ES-I3 (cell line): Measurements from ENCODE around the gene TRAK1.
A peak's percentile ranks its signal among the peaks of the same experiment; 100 is the strongest.

Source experiments
- H3K36me3 ChIP-seq: 2 replicates; pipeline ENCODE4 v1.6.1; 2013; ENCODE audit warnings: mild to moderate bottlenecking, low read length, control low read depth, moderate library complexity; ENCODE audit not compliant: insufficient read depth
- H3K4me1 ChIP-seq: 2 replicates; pipeline ENCODE4 v1.6.1; 2013; ENCODE audit warnings: mild to moderate bottlenecking, control low read depth, low read length; ENCODE audit not compliant: insufficient read depth
- H3K9ac ChIP-seq: 2 replicates; pipeline ENCODE4 v1.6.1; 2013; ENCODE audit warnings: low read depth, mild to moderate bottlenecking, low read length, moderate library complexity
- H3K9me3 ChIP-seq: 2 replicates; pipeline ENCODE4 v1.6.1; 2013; ENCODE audit warnings: mild to moderate bottlenecking, low read length, moderate library complexity; ENCODE audit not compliant: control insufficient read depth, insufficient read depth

Gene TRAK1

DNA sequence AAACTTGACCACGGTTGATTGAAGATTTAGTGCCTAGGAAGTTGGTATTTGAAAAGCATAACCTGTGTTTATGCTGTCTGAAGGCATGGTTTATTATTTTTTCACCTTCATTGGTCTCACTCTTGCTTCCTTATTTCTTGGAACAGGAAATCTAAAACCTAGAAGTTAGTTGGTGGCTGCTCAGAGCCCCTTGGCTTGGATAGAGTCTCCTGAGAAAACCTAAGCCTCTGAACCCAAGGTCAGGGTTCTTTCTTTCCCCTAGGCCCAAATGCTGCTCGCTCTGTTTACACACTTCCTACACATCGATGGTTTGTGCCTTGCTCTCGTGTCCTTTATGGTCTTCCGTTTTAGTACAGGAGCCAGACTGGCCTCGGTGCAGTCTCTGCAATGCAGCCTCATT is 82.2 kb downstream of the TRAK1 start:
- H3K9me3 ChIP-seq, result no peaks in the 10 kb centered on the region
- H3K4me1 ChIP-seq, result no peaks in the 10 kb centered on the region
- H3K9ac ChIP-seq, result no peak overlapping the region
- H3K36me3 ChIP-seq, result no peaks in the 10 kb centered on the region

DNA sequence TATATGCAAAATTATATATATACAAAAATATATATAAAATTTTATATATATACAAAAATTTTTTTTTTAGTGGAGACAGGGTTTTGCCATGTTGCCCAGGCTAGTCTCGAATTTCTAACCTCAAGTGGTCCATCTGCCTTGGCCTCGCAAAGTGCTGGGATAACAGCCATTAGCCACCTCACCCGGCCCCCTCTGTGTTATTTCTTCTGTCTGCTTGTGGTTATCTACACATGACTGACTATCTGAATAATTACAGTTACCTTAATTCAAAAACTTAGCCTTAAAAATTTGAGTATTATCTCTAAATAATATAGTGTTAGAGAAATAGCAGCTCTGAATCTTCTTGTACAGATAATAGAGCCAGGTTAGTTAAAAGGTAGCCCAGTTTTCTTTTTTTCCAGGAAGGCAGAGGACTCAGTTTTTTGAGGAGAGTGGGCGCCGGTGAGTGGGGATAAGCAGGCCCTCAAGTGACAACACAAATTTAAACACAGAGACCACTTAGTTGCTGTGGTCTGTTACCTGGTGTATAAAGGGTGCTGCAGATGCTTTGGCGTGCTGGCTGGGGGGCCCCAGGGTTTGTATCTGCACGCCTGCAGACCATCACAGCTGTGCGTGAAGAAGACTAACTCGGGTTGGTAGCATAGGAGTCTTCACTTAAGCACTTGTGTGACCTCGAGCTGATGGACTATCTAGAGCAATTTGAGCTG is 83.7 kb downstream of the TRAK1 start:
- Histone ChIP-seq H3K9me3 (no peaks in the 10 kb centered on the region), H3K9ac (no peak overlapping the region), H3K4me1 (peaks cover 7% of the 10 kb centered on the region), H3K36me3 (no peaks in the 10 kb centered on the region)

DNA sequence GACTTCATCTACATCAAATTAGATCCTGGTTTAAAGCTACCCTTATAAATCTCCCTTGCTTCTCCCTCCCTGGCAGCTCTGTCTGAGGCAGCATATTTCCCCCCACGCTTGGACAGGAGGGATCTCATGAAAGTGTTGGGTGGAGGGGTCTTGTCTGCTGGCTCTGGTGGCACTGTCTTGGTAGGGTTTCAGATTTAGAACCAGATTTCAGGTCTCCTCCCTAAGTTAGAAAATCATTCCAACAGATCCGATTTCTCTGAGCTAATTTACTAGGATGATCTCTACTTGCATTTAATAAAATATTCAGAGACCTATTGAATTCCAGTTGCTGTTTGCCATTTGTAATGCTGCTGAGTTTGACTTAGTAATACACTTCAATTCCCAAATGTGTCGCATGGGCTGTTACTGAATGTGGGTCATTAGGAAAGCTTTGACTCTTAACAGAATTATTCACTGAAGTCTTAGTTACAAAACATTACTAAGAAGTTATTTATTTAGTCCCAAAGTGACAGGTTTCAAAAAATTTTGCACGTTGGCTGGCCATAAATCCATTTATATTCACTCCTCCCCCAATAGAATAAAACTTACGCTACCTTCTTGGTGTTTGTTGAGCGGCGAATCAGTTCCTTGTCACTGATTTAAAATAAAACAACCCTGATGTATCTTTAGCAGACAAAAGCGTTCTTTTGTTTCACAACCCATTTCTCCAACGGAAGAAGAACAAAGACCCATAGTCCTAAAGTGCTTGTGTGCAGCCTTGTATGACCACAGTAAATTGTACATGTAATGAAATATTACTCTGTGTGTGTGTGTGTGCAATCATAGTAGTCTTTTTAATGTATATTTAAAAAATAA is 84.5 kb downstream of the TRAK1 start:
- no peaks in the 10 kb centered on the region for H3K36me3 ChIP-seq
- no peaks in the 10 kb centered on the region for H3K9me3 ChIP-seq
- peaks cover 8% of the 10 kb centered on the region for H3K4me1 ChIP-seq
- H3K9ac ChIP-seq, result no peak overlapping the region

DNA sequence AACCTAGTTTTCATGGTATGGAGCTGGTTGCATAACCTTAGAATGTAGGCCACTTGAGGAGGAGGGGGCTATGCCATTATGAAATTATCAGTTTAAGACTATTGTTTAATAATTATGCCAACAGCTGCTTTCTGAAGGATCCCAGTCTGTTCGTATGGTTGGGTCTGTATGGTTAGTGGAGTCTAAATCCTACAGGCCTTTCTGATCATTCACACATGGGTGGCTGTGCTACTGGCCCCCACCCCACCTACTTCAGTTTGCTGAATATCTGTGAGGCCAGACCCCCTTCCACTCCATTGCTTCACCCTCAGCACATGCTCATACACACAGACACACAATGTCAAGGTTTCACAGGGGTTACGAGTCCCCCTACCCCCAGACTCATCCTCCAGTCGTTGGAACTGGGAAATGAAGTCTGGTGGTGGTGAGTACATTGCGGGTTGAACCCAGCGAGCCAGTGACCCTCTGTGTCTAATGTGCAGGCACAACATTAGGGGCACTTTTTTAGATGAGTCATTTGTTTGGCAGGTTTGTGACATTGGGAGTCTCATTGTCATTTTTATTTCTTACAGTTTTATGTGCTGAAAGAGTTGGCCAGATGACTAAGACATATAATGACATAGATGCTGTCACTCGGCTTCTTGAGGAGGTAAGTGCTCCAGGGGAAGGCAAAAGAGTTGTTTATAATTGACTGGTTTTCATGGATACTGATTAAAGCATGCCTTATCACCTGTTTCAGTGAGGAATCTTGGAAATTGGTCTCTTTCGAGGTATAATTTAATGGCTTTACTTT is 85.3 kb downstream of the TRAK1 start:
- Histone ChIP-seq H3K9ac (no peak overlapping the region), H3K4me1 (peaks cover 11% of the 10 kb centered on the region)

DNA sequence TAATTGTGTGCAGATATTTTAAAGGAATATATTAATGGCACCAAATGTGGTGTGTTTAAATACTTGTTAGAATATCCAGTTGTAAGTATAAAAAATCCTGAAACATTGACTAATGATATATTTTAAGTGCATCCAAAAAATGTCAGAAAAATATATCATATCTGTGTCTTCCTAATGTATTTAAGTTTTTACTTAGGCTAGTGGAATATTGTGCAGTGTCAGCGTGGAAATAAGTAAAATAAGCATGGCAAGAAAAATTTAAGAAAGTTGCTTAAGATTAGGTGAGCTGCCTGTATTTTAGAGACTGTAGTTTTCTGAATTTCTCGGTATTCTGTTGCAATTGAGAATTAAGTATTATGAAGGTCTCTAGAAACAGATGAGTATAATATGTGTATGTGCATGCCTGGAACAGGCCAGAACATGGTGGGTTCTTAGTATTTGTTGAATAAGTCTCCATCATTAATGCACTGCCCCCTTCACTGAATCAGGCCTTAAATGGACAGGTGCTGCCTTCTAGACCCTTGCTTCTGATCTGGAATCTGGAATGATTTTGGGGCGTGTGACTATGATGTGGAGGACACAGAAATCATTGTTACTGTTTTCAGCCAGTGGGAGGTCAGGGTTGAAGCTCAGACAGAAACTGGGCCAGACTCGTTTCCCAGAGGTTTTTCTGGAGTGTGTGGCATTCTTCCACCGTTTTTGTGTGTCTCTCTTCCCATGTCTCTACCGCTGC is 86.1 kb downstream of the TRAK1 start:
- no peaks in the 10 kb centered on the region for H3K9me3 ChIP-seq
- no peaks in the 10 kb centered on the region for H3K36me3 ChIP-seq
- no peak overlapping the region for H3K9ac ChIP-seq
- peaks cover 11% of the 10 kb centered on the region for H3K4me1 ChIP-seq

More for the DNA sequence above, 85.3 kb downstream of the TRAK1 start:
- H3K9me3 ChIP-seq, result no peaks in the 10 kb centered on the region
- no peaks in the 10 kb centered on the region for H3K36me3 ChIP-seq

DNA sequence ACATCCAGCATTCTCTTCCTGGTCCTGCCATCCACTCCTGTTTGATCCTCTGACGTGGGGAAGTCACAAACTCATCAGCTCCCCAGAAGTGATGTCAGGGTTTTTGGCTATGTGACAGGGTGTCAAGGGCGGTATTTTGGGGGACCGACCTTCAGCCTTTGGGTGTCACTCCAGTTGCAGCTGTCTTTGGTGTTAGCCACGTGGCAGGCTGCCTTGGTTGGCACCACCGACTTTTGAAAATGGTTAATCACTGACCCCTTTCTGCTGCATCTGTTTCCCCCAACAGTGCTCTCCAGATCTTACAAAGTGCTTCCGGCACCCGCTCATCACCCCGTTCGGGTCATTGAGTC is 86.6 kb downstream of the TRAK1 start:
- Histone ChIP-seq H3K9ac (no peak overlapping the region), H3K4me1 (peaks cover 11% of the 10 kb centered on the region), H3K9me3 (no peaks in the 10 kb centered on the region), H3K36me3 (no peaks in the 10 kb centered on the region)

DNA sequence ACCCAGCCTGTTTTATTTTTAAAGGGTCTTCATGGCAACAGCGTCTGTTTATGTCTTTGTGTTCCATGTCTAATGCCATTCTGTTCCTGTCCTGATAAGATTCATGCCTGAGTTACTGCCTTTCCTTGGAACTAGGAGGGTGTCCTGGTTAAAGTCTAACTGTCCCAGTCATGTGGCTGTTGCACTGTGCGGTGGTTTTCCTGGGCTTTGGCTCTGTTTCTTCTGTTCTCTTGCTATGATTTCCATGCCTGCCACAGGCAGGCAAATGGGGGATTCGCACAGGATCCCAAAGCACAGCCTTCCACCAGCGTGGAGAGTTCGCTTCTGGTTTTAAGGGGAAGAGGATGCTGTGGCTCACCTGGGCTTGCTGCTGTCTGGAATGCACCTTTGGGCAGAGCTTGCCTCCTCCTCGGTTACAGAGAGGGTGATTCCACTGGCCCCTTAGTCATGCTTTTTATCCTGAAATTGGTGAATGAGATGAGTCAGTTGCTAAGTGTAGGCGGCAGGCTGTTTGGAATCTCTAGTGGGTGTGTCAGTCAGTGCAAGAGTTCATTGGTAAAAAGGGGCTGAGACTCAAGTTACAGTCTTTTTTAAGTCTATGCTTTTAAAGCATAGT is 88.1 kb downstream of the TRAK1 start:
- Histone ChIP-seq H3K4me1 (peaks cover 19% of the 10 kb centered on the region), H3K9ac (0 out of 2 replicates have a peak overlapping the region, but pooled peaks have one; percentile 11), H3K36me3 (no peaks in the 10 kb centered on the region), H3K9me3 (no peaks in the 10 kb centered on the region)

DNA sequence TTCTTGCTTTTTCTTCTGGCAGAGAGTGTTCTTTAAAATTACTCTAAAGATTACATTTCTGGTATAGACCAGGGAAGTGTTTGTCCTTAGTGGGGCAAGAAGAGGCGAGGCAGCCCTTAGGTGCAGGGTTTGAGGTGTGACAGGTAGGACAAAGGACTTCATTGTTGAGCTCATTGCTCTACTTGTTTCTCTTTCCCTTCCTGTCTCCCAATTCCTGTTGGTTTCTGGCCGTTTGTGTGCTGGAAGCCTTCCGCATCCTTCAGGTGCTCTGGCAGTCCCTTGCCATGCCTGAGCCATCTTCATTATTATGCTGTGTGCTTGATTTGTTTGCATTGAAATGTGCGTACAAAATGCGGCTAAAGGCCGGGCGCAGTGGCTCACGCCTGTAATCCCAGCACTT is 89.7 kb downstream of the TRAK1 start:
- Histone ChIP-seq H3K4me1 (peaks cover 22% of the 10 kb centered on the region), H3K9me3 (no peaks in the 10 kb centered on the region), H3K36me3 (peaks cover 3% of the 10 kb centered on the region; the same call in 1 of the 2 replicates), H3K9ac (no peak overlapping the region)

DNA sequence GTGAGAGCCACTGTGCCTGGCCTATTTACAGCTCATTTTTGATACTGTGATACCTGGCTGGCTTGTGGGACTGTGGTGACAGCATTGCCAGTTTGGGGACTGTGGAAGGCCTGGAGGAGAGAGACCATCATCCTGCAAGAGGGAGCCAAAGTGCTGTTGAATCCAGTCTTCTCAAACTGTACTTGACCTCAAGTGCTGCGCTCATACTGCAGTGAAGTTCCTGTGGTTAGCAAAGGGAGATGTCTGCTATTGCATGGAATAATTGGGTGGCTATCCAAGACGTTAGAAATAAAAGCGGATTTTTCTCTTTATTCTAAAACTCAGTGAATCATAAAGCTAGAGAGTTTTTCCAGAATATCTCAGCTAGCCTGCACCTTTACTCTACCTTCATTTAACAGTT is 91.4 kb downstream of the TRAK1 start:
- Histone ChIP-seq H3K9ac (no peak overlapping the region), H3K36me3 (peaks cover 6% of the 10 kb centered on the region; the same call in 1 of the 2 replicates), H3K4me1 (peaks cover 22% of the 10 kb centered on the region), H3K9me3 (no peaks in the 10 kb centered on the region)

DNA sequence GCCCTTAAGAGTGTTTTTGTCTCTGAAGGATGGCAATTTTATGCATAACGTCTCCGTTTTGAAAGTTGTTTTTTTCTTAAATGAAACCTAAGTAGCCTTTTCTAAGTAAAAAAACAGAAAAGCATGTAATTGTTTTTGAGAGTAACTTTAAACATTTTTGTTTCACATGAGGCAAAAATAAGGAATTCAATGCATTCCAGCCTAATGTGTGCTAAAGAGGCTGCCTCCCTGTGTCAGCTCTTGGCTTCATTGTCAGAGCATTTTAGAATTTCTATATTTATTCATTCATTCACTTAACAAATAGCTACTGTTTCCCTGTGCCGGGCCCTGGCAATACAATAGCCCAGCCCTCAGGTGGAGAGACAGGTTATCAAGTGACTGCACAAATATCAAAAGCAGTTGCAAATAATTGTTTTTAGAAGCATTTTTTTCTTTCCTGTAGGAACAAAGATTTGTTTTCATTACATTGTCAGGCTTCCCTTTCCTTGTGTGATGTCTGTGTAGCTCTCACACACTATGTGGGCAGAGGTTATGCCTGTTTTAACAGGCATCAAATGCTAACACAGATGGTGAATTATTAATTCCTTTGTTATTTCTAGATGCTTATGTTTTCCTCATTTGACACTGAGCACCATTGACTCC is 93.0 kb downstream of the TRAK1 start:
- Histone ChIP-seq H3K9me3 (no peaks in the 10 kb centered on the region), H3K36me3 (peaks cover 6% of the 10 kb centered on the region; the same call in 1 of the 2 replicates), H3K4me1 (peaks cover 18% of the 10 kb centered on the region), H3K9ac (no peak overlapping the region)

DNA sequence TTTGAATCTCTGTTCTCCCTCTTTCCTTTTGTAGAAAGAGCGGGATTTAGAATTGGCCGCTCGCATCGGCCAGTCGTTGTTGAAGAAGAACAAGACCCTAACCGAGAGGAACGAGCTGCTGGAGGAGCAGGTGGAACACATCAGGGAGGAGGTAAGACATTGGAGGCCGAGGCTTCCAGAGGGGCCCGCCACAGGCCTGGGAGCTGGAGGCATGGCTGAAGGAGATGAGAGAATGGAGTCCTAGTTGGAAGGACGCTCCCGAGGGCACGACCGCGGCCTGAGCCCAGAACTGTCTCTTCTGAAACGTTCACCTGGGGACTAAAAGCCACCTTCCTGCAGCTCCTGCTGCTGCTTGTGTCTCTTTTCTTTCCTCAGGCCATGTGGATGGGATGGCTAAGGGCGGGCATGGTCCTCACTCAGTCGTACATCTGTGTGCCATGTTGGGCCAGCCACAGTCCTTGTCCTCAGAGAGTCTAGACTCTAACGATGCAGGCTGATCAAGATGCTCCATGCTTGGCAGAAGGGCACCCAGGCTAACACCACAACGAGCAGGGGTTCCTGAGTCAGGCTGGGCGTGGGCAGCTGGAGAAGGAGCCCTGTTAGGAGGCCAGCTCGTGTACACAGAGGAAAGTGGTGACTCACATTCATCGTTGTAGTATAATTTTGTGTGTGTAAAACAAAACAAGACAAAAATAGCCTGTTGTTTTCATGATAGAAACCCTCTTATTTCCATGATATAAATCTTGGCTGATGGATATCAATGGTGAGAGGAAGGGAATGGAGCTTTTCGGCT is 93.7 kb downstream of the TRAK1 start:
- Histone ChIP-seq H3K4me1 (peaks cover 15% of the 10 kb centered on the region), H3K9ac (no peak overlapping the region), H3K9me3 (no peaks in the 10 kb centered on the region), H3K36me3 (peaks cover 6% of the 10 kb centered on the region; the same call in 1 of the 2 replicates)

DNA sequence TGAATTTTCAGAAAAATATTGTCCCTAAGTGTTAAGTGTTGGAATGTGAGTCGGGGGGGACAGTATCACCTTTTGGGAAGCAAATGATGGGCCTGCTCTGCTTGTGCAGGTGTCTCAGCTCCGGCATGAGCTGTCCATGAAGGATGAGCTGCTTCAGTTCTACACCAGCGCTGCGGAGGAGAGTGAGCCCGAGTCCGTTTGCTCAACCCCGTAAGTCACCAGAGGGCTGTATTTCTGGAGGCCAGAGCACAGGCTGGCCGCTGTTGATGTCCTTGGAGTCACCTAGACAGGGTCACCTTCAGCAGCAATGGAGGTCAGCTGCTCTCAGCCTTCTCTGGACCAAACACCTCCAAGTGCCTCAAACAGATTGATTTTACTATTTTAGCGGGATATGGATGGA is 96.8 kb downstream of the TRAK1 start:
- Histone ChIP-seq H3K36me3 (peaks cover 9% of the 10 kb centered on the region; the same call in 1 of the 2 replicates), H3K4me1 (peaks cover 16% of the 10 kb centered on the region), H3K9me3 (no peaks in the 10 kb centered on the region), H3K9ac (no peak overlapping the region)

DNA sequence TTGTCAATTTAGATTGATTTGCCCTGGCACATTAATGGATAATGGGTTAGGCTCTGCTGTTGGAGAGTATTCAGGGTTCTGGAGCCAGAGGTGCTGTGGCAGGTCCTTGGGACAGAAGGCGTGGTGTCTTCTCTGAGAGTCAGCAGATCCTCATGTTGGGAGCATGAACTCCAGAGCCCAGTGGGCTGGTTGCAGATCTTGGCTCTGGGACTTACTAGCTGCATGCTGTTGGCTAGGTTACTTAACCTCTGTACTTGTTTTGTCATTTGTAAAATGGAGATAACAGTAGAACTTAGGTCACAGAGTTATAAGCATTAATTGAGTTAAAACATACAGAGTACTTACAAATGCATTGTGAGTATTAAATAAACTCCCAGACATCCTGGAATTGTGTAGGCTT is 97.2 kb downstream of the TRAK1 start:
- H3K4me1 ChIP-seq, result peaks cover 13% of the 10 kb centered on the region
- H3K9me3 ChIP-seq, result no peaks in the 10 kb centered on the region
- H3K9ac ChIP-seq, result no peak overlapping the region
- H3K36me3 ChIP-seq, result peaks cover 9% of the 10 kb centered on the region; the same call in 1 of the 2 replicates
